Fibroblast of the aortic adventitia (primary cell): ENCODE data around the gene NR4A2. TPM values are rescaled to one million over a fixed set of nuclear protein-coding genes. Genes with fewer than 3 reads are reported as not detected.
A peak's percentile ranks its signal among the peaks of the same experiment; 100 is the strongest.

Experiments
- DNase-seq: peaks from one replicate; pipeline ENCODE4 v3.0.0-alpha.2; 2010; ENCODE audit warnings: low read depth
- H3K4me3 ChIP-seq: 2 replicates; pipeline ENCODE4 v1.5.1; 2011; ENCODE audit warnings: low read depth, mild to moderate bottlenecking, control low read depth, low read length, moderate library complexity
- total RNA-seq: library from RNA; depleted of rRNA; stranded (reverse); fragments of >200 nt; gene quantifications from 2 replicates; pipeline ENCODE4 v1.2.3, GENCODE V29; 2012; ENCODE audit warnings: low replicate concordance
- TF ChIP-seq, protein P1 (sequence below): IDR thresholded peaks from 2 replicates; pipeline ENCODE4 v1.5.1; 2011; ENCODE audit warnings: mild to moderate bottlenecking, low read length, control low read depth, inconsistent platforms; ENCODE audit not compliant: insufficient read depth

NR4A2 gene
- total RNA-seq, 1 donor = 0.81 TPM

DNA sequence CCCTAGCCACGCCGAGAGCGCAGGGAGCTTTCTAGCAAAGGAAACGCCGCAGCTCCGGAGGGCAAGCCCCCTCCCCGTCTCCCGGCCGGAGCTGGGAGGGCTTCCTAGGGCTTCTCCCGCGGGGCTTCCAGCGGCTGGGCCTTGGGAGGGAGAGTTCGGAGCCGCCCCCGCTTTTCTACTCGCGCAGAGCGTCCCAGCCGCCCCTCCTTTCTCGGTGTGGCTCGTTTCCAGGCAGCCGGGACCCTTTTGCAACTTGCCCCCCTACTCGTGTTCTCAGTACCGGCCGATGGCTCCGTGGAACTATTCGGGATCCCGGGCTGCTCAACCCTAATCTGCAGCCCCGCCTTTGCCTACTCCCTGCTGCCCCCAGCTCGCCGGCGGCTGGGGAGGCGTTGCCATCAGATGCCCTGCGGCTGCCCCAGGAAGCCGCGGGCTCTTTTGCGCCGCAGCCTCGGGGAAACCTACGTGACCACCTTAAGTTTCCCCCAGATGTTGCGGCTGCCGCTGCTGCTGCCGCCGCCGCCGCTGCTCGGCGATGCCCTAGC is 1.5 kb upstream of the NR4A2 start:
- peak overlapping the region; percentile 84 for H3K4me3 ChIP-seq
- TF ChIP-seq, protein P1, sequence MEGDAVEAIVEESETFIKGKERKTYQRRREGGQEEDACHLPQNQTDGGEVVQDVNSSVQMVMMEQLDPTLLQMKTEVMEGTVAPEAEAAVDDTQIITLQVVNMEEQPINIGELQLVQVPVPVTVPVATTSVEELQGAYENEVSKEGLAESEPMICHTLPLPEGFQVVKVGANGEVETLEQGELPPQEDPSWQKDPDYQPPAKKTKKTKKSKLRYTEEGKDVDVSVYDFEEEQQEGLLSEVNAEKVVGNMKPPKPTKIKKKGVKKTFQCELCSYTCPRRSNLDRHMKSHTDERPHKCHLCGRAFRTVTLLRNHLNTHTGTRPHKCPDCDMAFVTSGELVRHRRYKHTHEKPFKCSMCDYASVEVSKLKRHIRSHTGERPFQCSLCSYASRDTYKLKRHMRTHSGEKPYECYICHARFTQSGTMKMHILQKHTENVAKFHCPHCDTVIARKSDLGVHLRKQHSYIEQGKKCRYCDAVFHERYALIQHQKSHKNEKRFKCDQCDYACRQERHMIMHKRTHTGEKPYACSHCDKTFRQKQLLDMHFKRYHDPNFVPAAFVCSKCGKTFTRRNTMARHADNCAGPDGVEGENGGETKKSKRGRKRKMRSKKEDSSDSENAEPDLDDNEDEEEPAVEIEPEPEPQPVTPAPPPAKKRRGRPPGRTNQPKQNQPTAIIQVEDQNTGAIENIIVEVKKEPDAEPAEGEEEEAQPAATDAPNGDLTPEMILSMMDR = no peak
- no peak for DNase-seq

DNA sequence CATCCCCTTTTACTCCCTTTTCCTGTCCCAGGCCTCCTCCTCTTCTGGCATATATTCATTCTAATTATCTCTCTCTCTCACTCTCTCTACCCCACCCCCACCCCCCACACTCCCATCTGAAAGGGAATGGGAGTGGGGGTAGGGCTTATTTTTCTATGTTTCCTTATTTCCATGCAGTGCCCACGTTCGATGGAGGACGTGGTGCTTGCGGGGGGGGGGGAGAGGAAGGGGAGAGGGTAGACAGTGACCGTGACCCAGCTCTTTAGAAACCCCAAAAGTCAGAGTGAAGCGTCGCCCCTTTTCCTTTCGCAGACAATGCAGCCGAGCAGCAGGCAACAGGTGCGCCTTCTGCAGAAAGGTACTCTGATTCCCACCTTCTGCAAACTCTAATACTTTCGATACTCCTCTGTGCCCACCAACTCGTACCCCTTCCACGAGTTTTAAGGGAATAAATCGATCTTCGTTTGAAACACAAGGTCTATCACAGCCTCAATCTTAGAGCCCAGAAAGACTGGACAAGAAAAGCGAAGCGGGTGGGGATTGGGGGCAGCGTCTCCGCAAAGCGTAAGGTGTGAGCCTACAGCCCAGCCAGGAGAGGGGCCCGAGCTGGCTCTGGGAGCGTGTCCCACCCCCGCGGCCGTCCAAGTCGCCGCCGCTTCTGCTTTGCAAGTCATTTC is 891 bp upstream of the NR4A2 start:
- TF ChIP-seq, protein P1 = no peak
- H3K4me3 ChIP-seq = peak overlapping the region; percentile 84
- DNase-seq = no peak

DNA sequence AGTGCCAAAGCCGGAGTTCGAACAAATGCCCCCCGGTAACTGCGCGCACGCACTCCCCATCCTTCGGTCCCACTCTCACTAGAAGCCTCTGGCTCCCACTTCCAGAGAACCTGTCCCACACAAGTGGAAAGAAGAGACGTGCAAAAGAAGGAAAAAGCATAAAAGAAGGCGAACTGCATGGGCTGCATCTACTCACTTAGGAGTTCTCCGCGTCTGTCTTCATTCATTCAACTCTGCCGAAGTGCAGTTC is 312 bp downstream of the NR4A2 start:
- TF ChIP-seq, protein P1 = no peak
- H3K4me3 ChIP-seq = peak overlapping the region; percentile 84
- no peak for DNase-seq

DNA sequence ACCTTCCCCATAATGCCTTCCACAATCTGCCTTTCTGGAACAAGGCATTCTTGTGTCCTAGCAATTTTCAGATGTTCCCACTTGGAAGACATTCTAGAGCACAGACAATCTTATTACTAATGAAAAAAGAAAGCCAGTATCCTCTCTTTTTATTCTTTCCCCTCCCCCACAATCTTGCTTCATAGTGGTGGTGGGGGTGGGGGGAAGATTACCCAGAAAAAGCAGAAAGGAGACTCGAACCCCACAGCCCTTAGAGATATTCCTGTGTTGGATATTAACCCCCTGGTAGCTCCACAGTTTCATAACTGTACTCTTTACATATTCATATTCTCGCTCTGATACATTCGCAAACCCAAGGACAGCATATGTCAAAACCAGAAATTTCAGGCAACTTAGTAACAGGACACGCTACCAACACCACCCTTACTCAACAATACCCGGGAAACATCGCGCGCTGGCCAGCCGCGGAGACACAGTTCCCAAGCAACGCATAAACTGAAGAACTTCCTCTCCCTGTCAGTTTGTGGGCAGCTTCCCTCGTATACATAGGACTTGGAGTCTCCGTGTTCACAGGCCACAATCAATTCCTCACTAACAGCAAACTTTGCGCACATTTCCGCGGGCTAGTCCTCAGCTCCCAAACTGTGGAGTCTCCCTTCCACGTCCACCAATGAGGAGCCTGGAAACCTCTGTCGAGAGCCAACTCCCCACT is 793 bp downstream of the NR4A2 start:
- TF ChIP-seq, protein P1 = no peak
- peak overlapping the region; percentile 84 for H3K4me3 ChIP-seq
- DNase-seq = peak; percentile 76

DNA sequence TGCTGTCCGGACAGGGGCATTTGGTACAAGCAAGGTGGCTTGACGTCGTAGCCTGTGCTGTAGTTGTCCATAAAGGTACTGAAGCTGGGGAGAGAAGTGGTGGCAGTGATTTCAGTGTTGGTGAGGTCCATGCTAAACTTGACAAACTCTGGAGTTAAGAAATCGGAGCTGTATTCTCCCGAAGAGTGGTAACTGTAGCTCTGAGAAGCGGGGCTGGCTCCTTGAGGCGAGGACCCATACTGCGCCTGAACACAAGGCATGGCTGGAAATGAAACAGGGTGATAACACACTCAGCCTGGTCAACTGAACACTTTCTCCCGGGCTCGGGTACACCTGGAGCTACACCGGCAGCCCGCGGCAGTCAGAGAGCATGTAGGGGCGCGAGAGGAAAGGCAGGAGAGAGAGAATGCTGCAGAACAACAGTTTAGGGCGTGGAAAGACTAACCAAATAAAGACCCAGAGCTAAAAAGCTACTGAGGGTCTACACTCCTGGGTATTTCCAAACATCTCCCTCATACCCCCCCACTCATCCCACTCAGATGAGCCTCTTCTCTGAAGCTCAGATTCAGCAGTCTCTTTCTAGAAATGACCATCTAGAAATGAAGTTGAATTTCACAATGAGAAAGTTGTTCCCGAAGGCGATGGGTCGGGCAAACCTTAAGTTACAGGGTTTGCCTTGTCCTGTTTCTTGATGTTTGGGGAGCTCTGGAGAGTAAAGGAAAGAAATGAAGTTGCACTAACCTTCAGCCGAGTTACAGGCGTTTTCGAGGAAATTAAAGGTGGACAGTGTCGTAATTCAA is 2.4 kb downstream of the NR4A2 start:
- H3K4me3 ChIP-seq = no peak overlapping the region
- DNase-seq = peak; percentile 11
- TF ChIP-seq, protein P1 = no peak

DNA sequence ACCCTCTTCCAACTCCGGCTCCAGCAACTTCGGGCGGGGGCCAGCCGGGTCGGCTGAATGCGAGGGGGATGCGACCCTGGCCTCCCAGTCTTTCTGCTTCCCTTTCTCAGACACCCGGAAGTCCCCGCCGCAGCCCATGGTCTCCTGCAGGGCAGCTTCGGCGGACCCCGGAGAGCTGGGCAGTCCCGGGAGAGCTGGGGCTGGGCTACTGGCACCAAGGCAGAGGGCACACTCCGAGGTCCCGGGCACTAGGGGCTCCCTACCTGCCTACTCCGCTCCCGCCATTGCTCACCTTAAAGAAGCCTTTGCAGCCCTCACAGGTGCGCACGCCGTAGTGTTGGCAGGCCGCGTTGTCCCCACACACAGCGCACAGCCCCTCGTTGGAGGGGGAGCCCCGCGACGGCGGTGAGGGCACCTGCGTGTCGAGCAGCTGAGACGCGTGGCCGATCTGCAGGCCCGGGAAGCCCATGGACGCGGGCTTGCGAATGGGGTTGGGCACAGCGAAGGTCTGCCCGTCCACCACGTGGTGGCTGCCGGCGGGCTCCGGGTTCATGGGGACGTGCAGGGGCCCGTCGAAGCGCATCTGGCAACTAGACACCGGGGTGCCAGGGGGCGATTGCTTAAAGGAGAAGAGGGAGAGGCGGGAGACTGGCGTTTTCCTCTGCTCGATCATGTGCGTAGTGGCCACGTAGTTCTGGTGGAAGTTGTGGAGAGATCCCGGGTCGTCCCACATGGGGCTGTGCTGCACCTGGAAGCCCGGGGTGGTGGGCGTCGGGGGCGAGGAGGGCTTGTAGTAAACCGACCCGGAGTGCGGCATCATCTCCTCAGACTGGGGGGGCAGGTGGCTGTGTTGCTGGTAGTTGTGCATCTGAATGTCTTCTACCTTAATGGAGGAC is 3.2 kb downstream of the NR4A2 start:
- DNase-seq = no peak
- no peak overlapping the region for H3K4me3 ChIP-seq
- TF ChIP-seq, protein P1 = no peak
